ENCODE results near the gene CDH22. TPM values are rescaled to one million over a fixed set of nuclear protein-coding genes. Genes with fewer than 3 reads are reported as not detected.

The CDH22 gene
- total RNA-seq, 1 donor from 2014 or later = 0.09 TPM

- Mint-ChIP-seq H3K27ac (ENCODE audit: unreplicated experiment) (no peak overlapping the region), H3K4me3 (no peak overlapping the region), H3K27me3 (ENCODE audit: low read depth) (peaks cover 11% of the 10 kb centered on the region), H3K4me1 (peaks cover 6% of the 10 kb centered on the region), H3K36me3 (ENCODE audit: low read depth) (no peaks in the 10 kb centered on the region), H3K9me3 (no peaks in the 10 kb centered on the region)
- DNase-seq (ENCODE audit: low read depth, low spot score) = no peak
- no peak for TF ChIP-seq CTCF (conservative IDR thresholded peaks at IDR 0.05)
Measured at GRCh38 chr20:46212252-46212651, 96.0 kb downstream of the CDH22 start.

GRCh38 chr20:46211331-46211722 is 97.0 kb downstream of the CDH22 start:
- no peak for TF ChIP-seq CTCF (conservative IDR thresholded peaks at IDR 0.05)
- Mint-ChIP-seq H3K9me3 (no peaks in the 10 kb centered on the region), H3K4me1 (peaks cover 6% of the 10 kb centered on the region), H3K4me3 (no peak overlapping the region), H3K27ac (ENCODE audit: unreplicated experiment) (peak overlapping the region; percentile 73), H3K36me3 (ENCODE audit: low read depth) (no peaks in the 10 kb centered on the region), H3K27me3 (ENCODE audit: low read depth) (peaks cover 15% of the 10 kb centered on the region)
- no peak for DNase-seq (ENCODE audit: low read depth, low spot score)

DNA sequence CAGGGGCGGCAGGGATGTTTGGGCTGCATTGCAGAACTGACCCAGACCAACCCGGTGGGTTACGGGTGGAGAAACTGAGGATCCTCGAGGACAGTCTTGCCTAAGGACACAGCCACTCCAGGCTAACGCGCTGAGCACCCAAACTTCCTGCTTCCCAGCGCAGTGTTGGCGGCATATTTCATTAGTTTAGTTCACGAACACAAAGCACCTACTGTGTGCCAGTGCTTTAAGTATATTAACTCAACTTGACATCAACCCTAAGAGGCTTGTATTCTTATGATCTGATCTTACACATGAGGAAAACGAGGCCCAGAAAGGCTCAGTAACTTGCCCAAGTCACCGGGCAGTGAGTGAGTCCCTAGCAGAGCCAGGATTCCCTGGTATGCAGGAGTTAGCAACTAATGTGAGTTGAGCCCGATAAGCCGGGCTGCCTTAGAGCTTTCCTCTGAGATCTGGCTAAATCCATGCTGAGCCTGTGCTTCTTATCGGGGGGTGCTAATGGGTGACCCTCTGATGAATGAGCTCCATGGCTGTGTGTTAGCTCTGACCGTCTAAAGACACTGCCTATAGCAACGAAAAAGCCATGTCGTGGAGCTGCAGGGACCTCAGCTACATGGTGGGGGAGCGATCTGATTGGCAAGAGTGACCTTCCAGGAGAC is 97.5 kb downstream of the CDH22 start:
- TF ChIP-seq CTCF (conservative IDR thresholded peaks at IDR 0.05) = no peak
- Mint-ChIP-seq H3K36me3 (ENCODE audit: low read depth) (no peaks in the 10 kb centered on the region), H3K4me1 (peaks cover 6% of the 10 kb centered on the region), H3K27me3 (ENCODE audit: low read depth) (peaks cover 19% of the 10 kb centered on the region), H3K4me3 (no peak overlapping the region), H3K27ac (ENCODE audit: unreplicated experiment) (no peak overlapping the region), H3K9me3 (no peaks in the 10 kb centered on the region)
- DNase-seq (ENCODE audit: low read depth, low spot score) = no peak

GRCh38 chr20:46209930-46210671 is 98.2 kb downstream of the CDH22 start:
- H3K27me3 Mint-ChIP-seq (ENCODE audit: low read depth) = peaks cover 16% of the 10 kb centered on the region
- no peak overlapping the region for H3K27ac Mint-ChIP-seq (ENCODE audit: unreplicated experiment)
- H3K36me3 Mint-ChIP-seq (ENCODE audit: low read depth) = no peaks in the 10 kb centered on the region

DNA sequence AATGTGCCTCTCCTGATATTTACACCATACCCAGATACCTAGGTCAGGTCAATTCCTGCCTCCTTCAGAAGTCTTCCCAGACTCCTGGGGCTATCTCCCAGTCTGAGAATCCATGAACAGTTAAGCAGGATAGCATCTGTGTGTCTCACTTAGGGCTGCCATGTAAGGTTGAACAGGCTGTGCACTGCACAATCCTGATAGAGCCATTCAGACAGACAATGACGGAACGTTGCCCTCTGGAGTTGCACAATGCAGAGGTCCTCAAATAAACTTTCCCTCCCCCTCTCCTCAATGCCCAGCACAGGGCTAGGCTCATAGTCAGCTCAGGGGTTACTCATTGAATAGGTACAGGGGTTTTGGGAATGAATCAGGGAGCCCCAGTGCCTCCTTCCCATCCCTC is 100.5 kb downstream of the CDH22 start:
- no peaks in the 10 kb centered on the region for H3K36me3 Mint-ChIP-seq (ENCODE audit: low read depth)
- H3K27ac Mint-ChIP-seq (ENCODE audit: unreplicated experiment) = peak overlapping the region; percentile 66
- peaks cover 8% of the 10 kb centered on the region for H3K27me3 Mint-ChIP-seq (ENCODE audit: low read depth)
- no peaks in the 10 kb centered on the region for H3K9me3 Mint-ChIP-seq
- H3K4me3 Mint-ChIP-seq = no peak overlapping the region
- DNase-seq (ENCODE audit: low read depth, low spot score) = no peak
- H3K4me1 Mint-ChIP-seq = peaks cover 15% of the 10 kb centered on the region
- TF ChIP-seq CTCF (conservative IDR thresholded peaks at IDR 0.05) = no peak

More at GRCh38 chr20:46209930-46210671, 98.2 kb downstream of the CDH22 start:
- TF ChIP-seq CTCF (conservative IDR thresholded peaks at IDR 0.05) = no peak
- H3K4me1 Mint-ChIP-seq = peaks cover 3% of the 10 kb centered on the region
- H3K9me3 Mint-ChIP-seq = no peaks in the 10 kb centered on the region
- H3K4me3 Mint-ChIP-seq = no peak overlapping the region
- no peak for DNase-seq (ENCODE audit: low read depth, low spot score)

Data from neural crest cell (in vitro differentiated cells).